LNCaP clone FGC (cell line): ENCODE results near the gene RND1.
"Not testable (repeated sequence)": the region's sequence is repeated elsewhere in the genome, so short reads cannot be mapped to it uniquely, and the experiment has no call there.

Experiments used
- DNase-seq: peaks from one replicate; pipeline ENCODE4 v3.0.0-alpha.2; 2011; ENCODE audit warnings: low read depth
- H3K4me3 ChIP-seq: 2 replicates; pipeline ENCODE4 v1.5.1; 2011; ENCODE audit warnings: mild to moderate bottlenecking, low read depth, low read length, control low read depth
- CTCF ChIP-seq: IDR thresholded peaks from 2 replicates; pipeline ENCODE4 v1.5.1; 2012; ENCODE audit warnings: mild to moderate bottlenecking; ENCODE audit not compliant: control insufficient read depth, insufficient read depth; ENCODE audit errors: extremely low read depth

The RND1 gene

GRCh38 chr12:48868451-48868850 lies 2.8 kb upstream of the RND1 start:
- H3K4me3 ChIP-seq, result no peak overlapping the region
- DNase-seq, result no peak

GRCh38 chr12:48866052-48866711 lies 512 bp upstream of the RND1 start:
- H3K4me3 ChIP-seq, result no peak overlapping the region
- no peak for DNase-seq
- TF ChIP-seq CTCF, result no peak

More at GRCh38 chr12:48868451-48868850, 2.8 kb upstream of the RND1 start:
- no peak for TF ChIP-seq CTCF

GRCh38 chr12:48863291-48863690 lies 2.4 kb downstream of the RND1 start:
- no peak for TF ChIP-seq CTCF
- H3K4me3 ChIP-seq, result no peak overlapping the region
- DNase-seq, result no peak

- TF ChIP-seq CTCF, result no peak
- H3K4me3 ChIP-seq, result no peak overlapping the region
- DNase-seq, result no peak
Measured at GRCh38 chr12:48862760-48863159, 2.9 kb downstream of the RND1 start.

GRCh38 chr12:48861111-48861510 lies 4.6 kb downstream of the RND1 start:
- DNase-seq, result no peak
- no peak overlapping the region for H3K4me3 ChIP-seq
- TF ChIP-seq CTCF, result no peak

GRCh38 chr12:48860236-48860635 lies 5.4 kb downstream of the RND1 start:
- DNase-seq, H3K4me3 ChIP-seq: not testable (repeated sequence)

GRCh38 chr12:48859607-48860006 lies 6.1 kb downstream of the RND1 start:
- no peak for TF ChIP-seq CTCF
- DNase-seq, result no peak
- H3K4me3 ChIP-seq, result no peak overlapping the region
